HK-2 (cell line): ENCODE measurements around the gene PTPRO.

Experiments
- DNase-seq: peaks from one replicate; pipeline ENCODE4 v3.0.0-alpha.2; 2018; ENCODE audit not compliant: unreplicated experiment

Gene PTPRO

DNA sequence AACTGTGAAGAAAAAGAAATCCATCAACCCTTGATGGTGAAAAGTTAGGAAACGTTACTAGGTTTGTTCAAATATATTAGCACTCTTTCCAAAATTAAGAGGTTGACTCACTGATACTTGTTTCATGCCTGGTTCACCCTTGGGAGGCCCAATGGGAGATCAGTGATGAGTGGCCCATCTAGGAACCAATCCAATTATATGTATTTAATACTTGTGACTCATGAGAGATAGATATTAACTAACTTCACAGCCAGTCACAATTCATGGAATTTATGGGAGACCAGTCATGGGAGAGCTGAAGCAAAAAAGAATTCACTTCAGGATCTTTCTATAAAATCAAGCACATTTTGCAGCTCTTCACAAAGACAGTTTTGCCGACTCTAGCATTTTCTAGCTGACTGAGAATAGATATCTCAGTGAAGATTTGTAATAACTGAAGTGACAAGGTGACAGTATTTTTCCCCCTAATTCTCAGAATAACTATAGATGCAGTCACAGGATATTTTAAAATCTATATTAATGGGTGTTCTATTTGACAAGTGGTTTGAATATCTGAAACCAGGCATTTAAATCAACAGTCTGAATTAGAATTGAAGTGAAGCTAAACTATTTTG lies 236.7 kb downstream of the PTPRO start:
- peak; percentile 5 for DNase-seq

DNA sequence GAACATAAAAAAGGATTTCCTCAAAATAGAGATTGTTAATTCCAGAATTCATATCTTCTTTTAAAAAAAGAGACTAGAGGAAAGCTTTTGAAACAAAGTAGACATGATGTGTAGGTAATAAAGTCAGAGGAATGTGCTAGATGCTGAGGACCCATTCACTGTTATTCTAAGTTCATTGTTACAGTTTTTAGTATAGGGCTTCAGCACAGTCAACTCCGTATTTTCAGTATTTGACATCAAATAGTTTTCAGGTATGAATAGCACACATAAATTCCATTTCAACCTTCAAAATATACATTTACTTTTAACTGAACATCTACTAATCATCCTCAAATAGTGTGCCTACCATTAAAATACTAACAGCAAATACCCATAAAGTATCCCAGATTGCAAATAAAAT lies 239.1 kb downstream of the PTPRO start:
- DNase-seq: no peak

DNA sequence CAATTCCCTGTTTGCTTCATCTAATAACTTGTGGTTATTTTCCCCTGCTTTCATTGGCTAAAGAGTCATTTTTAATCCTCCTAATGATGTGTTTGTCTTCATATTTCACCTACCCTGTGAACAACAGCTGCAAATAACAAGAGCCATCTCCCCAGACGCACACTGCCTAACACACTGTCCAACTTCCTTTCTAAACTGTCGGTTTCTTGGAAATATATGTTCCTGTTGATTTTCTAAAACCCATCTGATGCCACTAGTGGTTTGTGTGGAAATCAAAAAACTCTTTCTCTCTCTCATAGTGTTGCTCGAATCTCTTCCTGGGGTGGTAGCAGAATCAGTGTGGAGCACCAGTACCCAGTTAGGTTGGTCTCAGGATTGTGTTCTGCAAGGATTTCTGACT lies 240.0 kb downstream of the PTPRO start:
- no peak for DNase-seq

DNA sequence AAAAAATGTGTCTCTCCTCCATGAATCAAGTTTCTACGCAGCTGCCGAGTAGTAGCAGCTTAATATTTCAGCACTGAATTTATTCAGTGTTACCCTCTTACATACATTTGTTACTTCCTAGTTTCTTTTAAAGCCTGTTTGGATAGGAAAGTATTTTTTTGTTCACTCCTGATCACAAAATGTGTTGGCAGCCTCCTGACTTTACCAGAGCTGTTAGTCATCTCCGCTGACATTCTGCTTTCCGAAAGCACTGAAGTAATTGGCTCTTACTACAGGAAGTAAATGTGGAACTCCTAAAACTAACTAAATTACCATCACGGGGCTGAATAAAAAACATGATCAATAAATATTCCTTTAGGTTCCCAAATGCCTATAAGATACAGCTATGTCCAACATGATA lies 241.4 kb downstream of the PTPRO start:
- no peak for DNase-seq

DNA sequence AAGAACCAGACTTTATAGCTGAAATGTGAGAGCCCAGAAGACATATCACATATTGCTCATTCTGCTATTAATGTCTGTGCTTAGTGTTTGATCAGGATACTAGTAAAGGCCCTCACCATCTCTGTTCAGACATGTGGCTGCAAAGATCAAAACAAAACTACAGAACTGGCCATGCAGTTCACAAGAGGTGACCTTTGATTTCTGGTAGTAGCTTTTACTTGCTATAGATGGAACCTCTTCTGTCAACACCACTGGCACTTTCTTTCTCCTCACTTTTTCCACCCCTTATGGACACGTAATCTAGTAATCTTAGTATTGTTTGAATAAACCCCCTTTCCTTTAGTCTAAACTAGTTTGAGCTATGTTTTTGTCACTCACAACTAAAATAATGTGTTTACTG lies 252.0 kb downstream of the PTPRO start:
- DNase-seq: no peak

DNA sequence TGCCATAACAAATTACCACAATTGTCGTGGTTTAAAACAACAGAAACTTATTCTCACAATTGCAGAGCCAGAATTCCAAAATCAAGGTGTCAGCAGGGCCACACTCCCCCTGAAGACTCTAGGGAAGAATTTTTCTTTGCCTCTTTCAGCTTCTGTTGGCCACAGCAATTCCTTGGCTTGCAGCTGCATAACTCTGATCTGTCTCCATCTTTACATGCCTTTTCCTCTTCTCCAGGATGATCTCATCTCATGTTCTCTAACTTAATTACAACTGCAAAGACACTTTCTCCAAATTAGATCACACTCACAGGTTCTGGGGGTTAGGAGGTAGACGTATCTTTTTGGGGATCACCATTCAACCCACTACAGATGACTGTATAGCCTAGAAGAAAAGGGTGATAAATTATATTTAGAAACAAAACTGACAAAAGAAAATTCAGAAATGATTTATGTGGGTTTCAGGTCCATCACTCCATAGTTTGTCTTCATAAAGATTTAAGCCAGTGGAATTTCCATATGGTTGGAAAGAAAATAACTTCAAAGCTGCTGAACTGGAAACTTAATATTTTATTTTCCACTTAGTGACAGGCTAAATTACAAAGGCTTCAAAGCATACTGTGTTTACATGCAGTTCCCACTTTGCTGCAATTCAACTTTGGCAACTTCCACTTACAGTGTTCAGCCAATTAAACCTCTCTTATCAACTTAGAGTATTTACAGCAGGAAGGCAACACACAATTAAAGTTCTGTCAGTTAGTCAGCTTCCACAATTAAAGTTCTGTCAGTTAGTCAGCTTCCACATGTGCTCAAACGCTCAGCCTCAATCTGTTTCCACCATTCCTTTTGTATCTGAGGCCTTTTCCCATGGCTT lies 253.6 kb downstream of the PTPRO start:
- DNase-seq: no peak

DNA sequence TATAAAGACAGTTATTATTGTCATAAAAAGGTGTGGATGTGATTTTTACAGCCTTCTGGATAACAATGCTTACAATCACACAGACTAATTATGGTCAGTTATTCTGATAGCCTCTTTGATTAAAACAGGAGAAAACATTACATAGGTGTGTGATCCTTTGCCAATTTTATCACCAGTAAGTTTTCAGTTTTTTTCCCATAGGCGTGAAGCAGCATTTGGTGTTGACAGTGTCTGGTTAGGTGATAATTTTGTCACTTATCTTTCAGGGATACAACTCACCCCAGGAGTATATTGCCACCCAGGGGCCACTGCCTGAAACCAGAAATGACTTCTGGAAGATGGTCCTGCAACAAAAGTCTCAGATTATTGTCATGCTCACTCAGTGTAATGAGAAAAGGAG lies 258.1 kb downstream of the PTPRO start:
- no peak for DNase-seq

DNA sequence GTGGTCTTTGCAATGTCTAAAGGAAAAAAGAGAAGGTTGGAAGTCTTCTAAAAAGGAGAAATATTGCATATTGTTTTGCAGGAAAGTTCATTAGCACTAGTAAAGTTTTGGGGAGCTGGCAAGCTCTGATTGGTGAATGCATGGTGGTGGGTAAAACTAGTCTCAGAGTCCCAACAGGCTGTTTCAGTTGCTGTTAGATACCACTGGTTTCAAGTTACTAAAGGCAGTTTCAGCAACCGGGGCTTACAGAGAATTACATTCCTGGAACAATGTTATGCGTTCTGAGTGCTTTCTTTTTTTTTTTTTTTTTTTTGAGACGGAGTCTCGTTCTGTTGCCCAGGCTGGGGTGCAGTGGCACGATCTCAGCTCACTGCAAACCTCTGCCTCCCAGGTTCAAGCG lies 258.7 kb downstream of the PTPRO start:
- DNase-seq: no peak

DNA sequence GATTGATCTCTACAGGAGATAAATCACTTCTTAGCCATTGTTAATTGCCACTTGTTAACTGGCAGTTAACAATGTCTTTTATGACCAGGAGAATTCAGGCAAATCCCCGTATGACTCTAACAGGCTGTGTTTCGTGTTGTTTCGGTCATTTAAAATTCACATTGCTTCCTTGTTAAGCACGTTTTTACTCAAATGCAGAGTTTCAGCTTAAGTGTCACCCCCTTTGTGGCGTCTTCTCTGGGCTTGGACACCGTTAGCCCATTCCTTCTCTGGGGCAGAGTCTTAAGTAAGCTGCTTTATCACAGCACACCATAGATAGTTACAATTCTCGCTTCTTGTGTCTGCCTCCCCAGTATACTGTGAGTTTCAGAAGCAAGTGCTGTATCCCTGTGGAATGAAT lies 261.5 kb downstream of the PTPRO start:
- DNase-seq: no peak

DNA sequence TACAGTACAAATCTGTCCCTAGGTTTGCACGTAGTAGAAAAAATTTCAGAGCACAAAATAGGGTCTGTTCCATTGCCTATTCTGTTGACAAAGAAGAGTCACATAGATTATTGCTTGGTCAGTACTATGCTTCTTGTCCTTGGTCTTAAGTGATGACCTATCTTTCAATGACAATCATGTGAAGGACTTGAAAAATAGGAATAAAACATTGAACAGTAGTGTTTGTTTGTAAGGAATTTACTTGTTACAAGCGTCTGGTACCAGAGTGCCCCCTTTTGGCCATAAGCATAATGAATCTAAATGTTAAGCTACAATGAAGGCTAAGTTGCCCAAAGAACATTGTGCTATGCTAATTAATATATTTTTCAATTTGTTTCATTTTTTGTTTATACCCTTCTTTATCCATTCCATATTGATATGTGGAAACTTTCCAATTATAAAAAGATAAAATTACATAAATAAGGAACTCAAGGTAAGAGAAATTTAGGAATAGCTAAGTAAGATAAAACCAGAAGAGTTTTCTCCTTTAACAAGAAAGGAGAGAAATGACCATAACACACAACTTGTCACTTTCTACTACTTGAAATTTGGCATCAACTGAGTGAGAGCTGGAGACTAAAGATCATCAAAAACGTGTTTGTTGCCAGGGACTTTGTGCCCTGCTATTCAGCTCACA lies 262.2 kb downstream of the PTPRO start:
- DNase-seq: no peak

DNA sequence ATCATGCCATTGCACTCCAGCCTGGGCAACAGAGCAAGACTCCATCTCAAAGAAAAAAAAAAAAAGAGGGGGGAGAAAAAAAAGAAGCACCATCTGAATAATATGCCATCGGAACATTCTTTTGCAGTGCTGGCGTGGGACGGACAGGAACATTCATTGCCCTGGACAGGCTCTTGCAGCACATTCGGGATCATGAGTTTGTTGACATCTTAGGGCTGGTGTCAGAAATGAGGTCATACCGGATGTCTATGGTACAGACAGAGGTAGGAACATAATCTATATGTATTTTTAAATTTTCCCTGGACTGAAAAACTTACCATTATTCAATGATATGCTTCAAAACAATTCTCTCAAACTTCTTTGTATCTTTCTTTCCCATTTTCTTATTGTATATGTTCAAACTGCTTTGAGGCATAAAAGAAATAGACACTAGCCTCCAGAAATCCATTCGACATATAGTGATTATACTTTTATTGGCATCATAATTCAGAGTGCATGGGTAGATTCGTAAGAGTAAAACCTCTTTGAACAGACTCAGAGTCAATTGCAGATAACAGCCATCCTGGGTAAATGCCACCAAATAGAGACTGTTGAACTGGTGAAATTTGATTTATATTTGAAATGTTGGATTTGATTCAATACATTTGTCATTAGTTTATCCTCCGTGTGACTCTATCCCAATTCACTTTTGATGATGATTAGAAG lies 267.2 kb downstream of the PTPRO start:
- DNase-seq: no peak

DNA sequence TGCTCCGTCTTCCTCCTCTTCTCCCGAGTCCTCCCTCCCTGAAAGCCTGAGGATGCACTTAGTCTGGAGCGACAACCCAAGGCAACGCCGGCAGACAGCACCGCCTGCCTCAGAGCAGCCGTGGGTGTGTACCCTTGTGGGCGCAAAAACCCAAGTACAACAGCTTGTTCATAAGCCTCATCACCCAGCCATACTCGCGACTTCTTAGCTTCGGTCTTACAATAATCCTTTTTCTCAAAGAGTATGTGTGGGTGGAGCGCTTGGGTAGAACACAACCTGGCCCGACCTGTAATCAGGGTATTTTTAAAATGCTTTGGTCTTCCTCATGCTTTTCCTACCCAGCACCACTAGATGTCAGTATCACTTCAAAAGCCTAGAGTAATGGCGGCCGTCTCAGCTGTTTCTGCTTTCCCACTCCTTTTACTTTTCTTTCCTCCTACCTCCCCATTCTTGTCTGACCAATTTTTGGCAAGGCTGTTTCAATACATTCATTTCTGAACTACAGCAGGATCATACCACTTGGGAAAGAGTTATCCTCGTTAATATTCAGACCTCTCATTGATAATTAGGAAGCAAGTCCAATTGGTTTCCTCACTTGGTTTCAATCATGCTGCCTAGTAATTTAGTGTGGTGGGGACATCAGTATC lies 268.0 kb downstream of the PTPRO start:
- DNase-seq: peak; percentile 43

DNA sequence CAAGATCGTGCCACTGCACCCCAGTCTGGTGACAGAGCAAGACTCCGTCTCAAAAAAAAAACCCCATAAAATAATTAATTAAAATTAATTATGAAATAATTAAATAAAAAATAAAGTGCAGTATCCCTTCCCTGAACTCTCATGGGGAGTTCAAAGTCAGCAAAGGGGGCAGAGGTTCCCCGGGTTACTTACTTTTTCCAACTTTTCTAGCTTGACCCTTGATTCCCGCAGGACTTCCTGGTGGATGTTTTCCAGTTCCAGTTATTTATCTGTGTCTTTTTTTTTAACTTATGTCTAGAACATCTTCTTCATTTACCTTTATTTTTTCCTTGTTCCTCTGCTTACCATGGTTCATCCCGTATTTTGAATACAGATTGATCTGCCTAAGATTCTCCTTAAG lies 269.5 kb downstream of the PTPRO start:
- no peak for DNase-seq

DNA sequence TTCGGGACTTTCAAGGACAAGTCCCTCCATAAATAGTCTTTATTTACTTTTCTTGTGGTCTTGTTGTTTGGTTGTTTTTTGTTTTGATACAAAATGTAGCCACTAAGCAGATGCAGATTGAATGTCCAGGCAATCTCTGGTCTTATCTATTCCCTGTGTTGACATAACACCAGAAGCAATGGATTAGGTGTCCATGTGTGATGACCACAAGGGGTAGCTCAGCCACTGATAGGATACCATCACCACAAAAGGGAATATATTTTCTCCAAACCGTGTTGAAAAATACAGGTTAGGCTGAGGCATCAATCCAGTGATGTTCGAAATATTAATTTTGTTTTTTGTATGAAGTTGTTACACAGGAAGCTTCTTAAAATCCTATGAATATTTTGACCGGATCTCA lies 270.6 kb downstream of the PTPRO start:
- DNase-seq: no peak

DNA sequence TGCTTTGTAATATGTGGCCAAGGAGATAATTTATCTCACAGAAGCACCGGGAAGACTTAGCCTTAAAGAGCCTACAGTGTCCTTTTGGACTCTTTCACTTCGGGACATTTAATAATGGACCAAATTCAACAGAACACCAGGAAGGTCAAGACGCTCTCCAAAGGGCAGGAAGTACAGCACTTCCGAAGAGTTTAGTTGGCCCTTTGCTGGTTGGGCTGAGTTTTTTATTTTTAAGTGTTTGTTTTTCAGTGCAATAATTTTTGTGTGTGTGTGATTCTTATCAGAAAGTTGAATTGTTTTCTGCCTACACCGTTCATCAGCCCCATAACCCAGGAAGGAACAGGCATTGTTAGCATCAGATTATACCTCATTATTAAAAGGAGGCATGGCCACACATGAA lies 273.9 kb downstream of the PTPRO start:
- DNase-seq: no peak

DNA sequence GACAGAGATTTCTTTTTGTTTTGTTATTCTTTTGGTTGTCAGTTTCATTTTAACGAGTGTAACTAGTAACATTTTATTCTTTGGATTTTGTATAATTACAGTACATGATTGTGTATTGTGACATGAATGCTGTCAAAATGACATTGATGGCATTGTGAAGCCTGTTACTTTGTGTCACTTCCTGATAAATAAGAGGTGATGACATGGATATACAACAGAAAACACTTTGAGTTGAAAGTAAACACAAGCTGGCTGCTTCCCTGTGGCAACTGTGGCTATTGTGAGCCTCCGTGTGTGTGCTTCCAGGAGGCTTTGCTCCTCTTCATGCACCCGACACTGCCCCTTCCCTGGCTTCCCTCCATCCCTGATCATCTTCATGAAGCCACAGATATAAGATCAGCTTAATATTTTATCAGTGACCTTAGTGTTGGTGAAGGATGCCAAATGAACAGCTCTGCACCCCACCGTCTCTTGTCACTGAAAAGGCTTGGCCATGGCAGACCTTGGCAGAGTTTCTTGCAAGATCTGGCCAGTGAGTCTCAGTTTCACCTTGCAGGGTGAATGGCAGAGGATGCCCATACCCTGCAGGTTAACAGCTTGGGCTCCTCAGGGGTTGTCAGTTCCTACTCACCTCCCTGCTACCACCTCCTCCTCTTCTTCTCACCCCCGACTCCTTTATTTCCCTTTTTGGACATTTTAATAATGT lies 275.0 kb downstream of the PTPRO start:
- no peak for DNase-seq

DNA sequence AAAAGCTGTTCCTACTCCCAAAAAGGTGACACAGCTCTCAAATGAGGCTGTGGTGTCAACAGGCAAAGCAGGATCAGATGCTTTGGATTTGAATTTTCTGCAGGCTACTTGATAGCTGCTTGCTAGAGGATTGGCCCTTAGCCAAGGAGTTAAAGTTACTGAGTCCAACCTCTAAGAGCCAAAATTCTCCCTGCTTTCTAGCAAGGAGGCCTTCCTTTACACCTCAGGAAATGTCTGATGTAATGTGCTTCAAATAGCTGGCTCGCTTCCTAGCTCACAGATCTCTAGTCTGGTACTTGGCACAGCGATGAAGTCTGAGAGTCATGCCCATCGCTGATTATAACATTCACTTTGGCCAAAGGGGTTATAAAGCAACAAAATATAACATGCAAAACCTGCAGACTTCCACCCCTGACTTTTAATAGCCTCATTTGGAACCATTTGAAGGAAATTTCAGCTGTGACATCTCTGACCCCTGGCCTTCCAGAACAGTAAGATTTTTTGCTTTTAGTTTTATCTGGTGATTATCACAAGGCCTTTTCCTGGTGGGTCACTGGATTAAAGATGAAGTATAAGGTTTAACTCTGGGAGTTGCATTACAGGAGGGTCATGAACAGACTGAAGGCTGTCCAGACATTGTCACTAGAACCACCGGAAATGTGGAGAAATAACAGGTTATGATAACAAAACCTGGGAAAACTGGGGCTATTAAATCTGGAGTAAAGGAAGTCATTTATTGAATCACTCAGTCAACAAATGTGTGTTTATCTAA lies 277.1 kb downstream of the PTPRO start:
- DNase-seq: no peak

DNA sequence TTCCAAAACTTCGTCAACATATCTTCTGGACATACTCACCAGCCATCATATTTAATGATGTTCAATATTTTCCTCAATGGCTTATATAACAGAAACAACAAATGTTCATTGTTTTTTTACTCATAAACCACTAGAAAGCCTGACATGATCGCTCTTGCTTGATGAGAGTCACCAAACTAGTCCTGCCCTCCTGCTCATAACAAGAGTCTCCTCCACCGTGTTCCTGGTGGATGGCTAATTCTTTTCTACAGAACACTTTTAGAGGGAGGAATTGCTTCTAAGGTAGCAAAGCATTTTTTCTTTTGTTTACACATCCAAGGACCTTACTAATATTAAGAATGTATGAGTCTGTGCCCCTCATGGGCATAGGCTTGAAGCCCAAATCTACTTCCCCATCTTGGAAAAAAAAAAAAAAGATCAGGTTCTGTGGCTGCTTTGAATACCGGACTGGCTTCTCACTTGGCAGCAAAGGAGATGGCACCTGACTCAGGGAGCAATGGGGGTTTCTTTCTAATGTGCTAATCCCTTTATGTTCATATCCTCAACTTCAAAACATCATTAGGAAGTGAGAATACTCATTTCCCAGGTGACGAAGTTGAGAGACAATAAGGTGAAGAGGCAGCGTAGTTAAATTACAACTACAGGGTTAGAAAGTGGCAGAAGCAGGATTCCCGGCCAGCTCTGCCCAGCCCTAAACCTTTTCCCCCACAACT lies 278.1 kb downstream of the PTPRO start:
- DNase-seq: no peak

DNA sequence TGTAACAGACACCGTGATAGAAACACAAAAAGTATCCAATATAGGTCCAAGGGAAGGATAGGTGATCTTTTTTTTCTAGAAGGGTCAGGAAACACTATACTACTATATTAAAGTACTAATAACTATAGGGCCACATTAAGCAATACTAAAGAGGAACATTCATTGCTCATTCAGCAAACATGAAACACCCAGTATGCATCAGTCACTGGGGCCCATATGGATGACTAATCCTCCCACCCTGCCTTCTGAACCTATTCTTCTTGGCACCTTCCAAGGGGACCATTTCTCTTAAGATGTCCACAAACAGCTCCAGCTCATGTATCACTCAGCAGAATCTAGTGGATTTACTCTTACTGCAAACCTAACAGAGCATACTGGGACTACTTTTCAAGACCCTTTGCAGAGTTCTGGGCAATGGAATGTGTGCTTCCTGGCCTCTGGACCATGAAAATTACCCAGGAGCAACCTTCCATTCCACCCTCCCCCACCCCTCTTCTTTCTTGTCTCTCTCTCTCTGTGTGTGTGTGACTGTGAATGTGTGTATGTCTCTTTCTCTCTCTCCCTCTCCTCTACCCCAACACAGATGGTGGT lies 279.0 kb downstream of the PTPRO start:
- DNase-seq: peak; percentile 9
